ENCODE data around the gene VPS13D. TPM values are rescaled to one million over a fixed set of nuclear protein-coding genes. Genes with fewer than 3 reads are reported as not detected.

Gene VPS13D
- total RNA-seq, 1 donor from 2014 or later: 33.6 TPM

DNA sequence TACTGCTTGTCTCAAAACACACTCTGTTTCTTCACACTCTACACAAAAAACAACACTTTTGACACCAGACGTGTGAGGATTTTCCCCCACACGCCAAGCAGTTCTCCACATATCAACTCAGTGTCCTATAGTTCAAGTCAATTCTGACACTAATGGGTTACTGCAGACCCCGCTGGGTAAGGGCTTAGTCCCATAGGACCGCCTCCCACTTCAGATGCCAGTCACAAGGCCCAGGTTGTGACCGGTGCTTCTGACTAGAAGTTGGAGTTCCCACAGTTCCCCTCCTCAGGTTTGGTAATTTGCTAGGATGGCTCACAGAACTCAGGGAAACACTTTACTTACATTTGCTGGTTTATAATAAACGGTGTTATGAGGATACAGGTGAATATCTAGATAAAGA is 19.9 kb downstream of the VPS13D start:
- H3K9me3 Mint-ChIP-seq: no peaks in the 10 kb centered on the region
- H3K27ac Mint-ChIP-seq: no peak overlapping the region
- H3K36me3 Mint-ChIP-seq (ENCODE audit: low read depth): peaks cover 32% of the 10 kb centered on the region
- no peaks in the 10 kb centered on the region for H3K4me1 Mint-ChIP-seq (ENCODE audit: low read depth)
- no peak overlapping the region for H3K4me3 Mint-ChIP-seq
- no peaks in the 10 kb centered on the region for H3K27me3 Mint-ChIP-seq (ENCODE audit: insufficient read depth)
- intact Hi-C loops (cut with micrococcal nuclease): no loop called here
- DNase-seq (ENCODE audit: low spot score): no peak

- Mint-ChIP-seq H3K9me3 (no peaks in the 10 kb centered on the region), H3K4me3 (no peak overlapping the region), H3K27me3 (ENCODE audit: insufficient read depth) (no peaks in the 10 kb centered on the region), H3K27ac (no peak overlapping the region), H3K4me1 (ENCODE audit: low read depth) (no peaks in the 10 kb centered on the region), H3K36me3 (ENCODE audit: low read depth) (peaks cover 27% of the 10 kb centered on the region)
- DNase-seq (ENCODE audit: low spot score): no peak
- intact Hi-C loops (cut with micrococcal nuclease): no loop called here
These were observed 21.6 kb downstream of the VPS13D start for GRCh38 chr1:12251442-12251841.

DNA sequence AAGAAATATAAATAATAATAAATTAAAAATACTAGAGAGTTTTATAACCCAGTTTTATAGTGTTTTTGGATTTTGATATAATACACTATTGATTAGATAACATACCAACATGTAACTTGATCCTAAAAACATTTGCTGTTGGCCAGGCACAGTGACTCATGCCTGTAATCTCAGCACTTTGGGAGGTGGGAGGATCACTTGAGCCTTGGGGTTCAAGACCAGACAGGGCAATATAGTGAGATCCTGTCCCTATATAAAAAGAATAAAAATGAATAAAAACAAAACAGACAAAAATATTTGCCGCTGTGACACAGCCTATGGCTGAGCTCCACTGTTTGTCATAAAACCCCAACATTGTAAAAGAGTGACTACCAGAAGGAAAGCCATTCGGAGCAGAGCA is 26.1 kb downstream of the VPS13D start:
- Mint-ChIP-seq H3K4me3 (no peak overlapping the region), H3K4me1 (ENCODE audit: low read depth) (no peaks in the 10 kb centered on the region), H3K27me3 (ENCODE audit: insufficient read depth) (no peaks in the 10 kb centered on the region), H3K9me3 (no peaks in the 10 kb centered on the region), H3K27ac (no peak overlapping the region), H3K36me3 (ENCODE audit: low read depth) (peaks cover 24% of the 10 kb centered on the region)
- intact Hi-C loops (cut with micrococcal nuclease): no loop called here
- DNase-seq (ENCODE audit: low spot score): no peak

DNA sequence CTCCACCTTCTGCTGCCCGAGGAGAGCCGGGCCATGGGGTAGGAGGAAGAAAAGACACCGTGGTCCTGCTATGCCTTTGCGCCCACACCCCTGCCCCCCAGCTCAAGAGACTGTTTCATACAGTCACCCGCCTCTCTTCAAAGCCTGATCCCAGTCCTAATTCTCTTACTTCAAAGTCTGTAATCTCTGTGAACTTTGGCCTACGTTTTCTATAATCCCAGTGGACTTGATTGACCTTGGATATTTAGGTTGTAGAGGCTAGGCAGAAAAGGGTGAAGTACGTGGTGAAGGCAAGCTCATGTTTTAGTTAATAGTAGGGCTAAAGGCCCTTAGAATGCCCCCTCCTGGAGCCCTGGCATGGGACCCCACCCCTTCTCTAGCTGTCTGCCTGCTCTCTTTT is 28.4 kb downstream of the VPS13D start:
- Mint-ChIP-seq H3K36me3 (ENCODE audit: low read depth) (peaks cover 33% of the 10 kb centered on the region), H3K27ac (no peak overlapping the region), H3K9me3 (no peaks in the 10 kb centered on the region)

GRCh38 chr1:12269351-12269750 is 39.5 kb downstream of the VPS13D start:
- intact Hi-C loops (cut with micrococcal nuclease): no loop called here
- Mint-ChIP-seq H3K4me1 (ENCODE audit: low read depth) (peaks cover 13% of the 10 kb centered on the region), H3K4me3 (no peak overlapping the region), H3K27me3 (ENCODE audit: insufficient read depth) (no peaks in the 10 kb centered on the region), H3K36me3 (ENCODE audit: low read depth) (peaks cover 47% of the 10 kb centered on the region), H3K27ac (no peak overlapping the region), H3K9me3 (no peaks in the 10 kb centered on the region)
- DNase-seq (ENCODE audit: low spot score): no peak

More for the DNA sequence above, 28.4 kb downstream of the VPS13D start:
- H3K27me3 Mint-ChIP-seq (ENCODE audit: insufficient read depth): no peaks in the 10 kb centered on the region
- H3K4me3 Mint-ChIP-seq: no peak overlapping the region
- no peak for DNase-seq (ENCODE audit: low spot score)
- intact Hi-C loops (cut with micrococcal nuclease): no loop called here
- H3K4me1 Mint-ChIP-seq (ENCODE audit: low read depth): no peaks in the 10 kb centered on the region

GRCh38 chr1:12271033-12271432 is 41.2 kb downstream of the VPS13D start:
- no peak for DNase-seq (ENCODE audit: low spot score)
- no peaks in the 10 kb centered on the region for H3K27me3 Mint-ChIP-seq (ENCODE audit: insufficient read depth)
- no peaks in the 10 kb centered on the region for H3K9me3 Mint-ChIP-seq
- peaks cover 44% of the 10 kb centered on the region for H3K36me3 Mint-ChIP-seq (ENCODE audit: low read depth)
- intact Hi-C loops (cut with micrococcal nuclease): no loop called here
- H3K27ac Mint-ChIP-seq: no peak overlapping the region
- peaks cover 4% of the 10 kb centered on the region for H3K4me1 Mint-ChIP-seq (ENCODE audit: low read depth)
- no peak overlapping the region for H3K4me3 Mint-ChIP-seq

- no peaks in the 10 kb centered on the region for H3K4me1 Mint-ChIP-seq (ENCODE audit: low read depth)
- no peaks in the 10 kb centered on the region for H3K27me3 Mint-ChIP-seq (ENCODE audit: insufficient read depth)
- H3K9me3 Mint-ChIP-seq: no peaks in the 10 kb centered on the region
- H3K27ac Mint-ChIP-seq: no peak overlapping the region
- H3K4me3 Mint-ChIP-seq: no peak overlapping the region
- peaks cover 54% of the 10 kb centered on the region for H3K36me3 Mint-ChIP-seq (ENCODE audit: low read depth)
- DNase-seq (ENCODE audit: low spot score): no peak
- intact Hi-C loops (cut with micrococcal nuclease): loop anchor here (1.0 kb wide), 2 partner anchors 348 to 387 kb away; no protein-coding TSS in a partner anchor
These were observed 42.9 kb downstream of the VPS13D start for GRCh38 chr1:12272770-12273169.

DNA sequence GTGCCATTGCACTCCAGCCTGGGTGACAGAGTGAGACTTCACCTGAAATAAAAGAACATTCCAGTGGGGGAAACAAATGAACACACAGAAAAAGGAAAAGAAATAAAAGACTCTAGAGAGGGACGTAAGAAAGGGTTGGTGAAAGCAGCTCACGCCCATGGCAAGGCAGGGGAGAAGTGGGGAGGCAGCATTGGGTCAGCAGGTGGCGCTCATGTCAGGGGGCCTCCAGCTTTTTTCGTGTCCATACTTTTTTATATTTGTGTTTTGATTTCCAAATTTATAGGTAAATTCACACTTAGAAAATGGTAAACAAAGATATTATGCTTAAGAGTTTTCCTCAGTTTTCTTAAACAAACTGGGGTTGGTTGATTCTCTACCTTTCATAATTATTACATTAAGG is 45.5 kb downstream of the VPS13D start:
- intact Hi-C loops (cut with micrococcal nuclease): no loop called here

DNA sequence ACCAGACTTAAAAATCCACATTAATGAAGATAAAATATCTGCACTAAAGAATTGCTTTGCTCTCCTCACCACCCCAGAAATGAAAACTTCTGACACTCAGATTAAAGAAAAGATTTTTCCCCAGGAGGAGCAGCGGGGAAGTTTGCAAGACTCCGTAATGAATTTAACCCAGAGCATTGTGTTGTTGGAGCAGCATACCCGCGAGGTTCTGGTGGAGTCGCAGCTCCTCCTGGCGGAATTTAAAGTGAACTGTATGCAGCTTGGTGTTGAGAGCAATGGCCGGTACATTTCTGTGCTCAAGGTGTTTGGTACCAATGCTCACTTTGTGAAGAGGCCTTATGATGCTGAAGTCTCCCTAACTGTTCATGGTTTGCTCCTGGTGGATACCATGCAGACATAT is 46.4 kb downstream of the VPS13D start:
- H3K36me3 Mint-ChIP-seq (ENCODE audit: low read depth): peaks cover 56% of the 10 kb centered on the region
- H3K27ac Mint-ChIP-seq: no peak overlapping the region
- intact Hi-C loops (cut with micrococcal nuclease): no loop called here

More for the DNA sequence above, 45.5 kb downstream of the VPS13D start:
- Mint-ChIP-seq H3K4me3 (no peak overlapping the region), H3K27me3 (ENCODE audit: insufficient read depth) (no peaks in the 10 kb centered on the region), H3K27ac (no peak overlapping the region), H3K36me3 (ENCODE audit: low read depth) (peaks cover 61% of the 10 kb centered on the region), H3K9me3 (no peaks in the 10 kb centered on the region), H3K4me1 (ENCODE audit: low read depth) (no peaks in the 10 kb centered on the region)
- DNase-seq (ENCODE audit: low spot score): no peak

GRCh38 chr1:12279003-12279402 is 49.2 kb downstream of the VPS13D start:
- intact Hi-C loops (cut with micrococcal nuclease): no loop called here
- Mint-ChIP-seq H3K27me3 (ENCODE audit: insufficient read depth) (no peaks in the 10 kb centered on the region), H3K9me3 (no peaks in the 10 kb centered on the region), H3K36me3 (ENCODE audit: low read depth) (peaks cover 50% of the 10 kb centered on the region), H3K27ac (no peak overlapping the region), H3K4me1 (ENCODE audit: low read depth) (no peaks in the 10 kb centered on the region), H3K4me3 (no peak overlapping the region)
- DNase-seq (ENCODE audit: low spot score): no peak

More for the DNA sequence above, 46.4 kb downstream of the VPS13D start:
- H3K4me3 Mint-ChIP-seq: no peak overlapping the region
- H3K27me3 Mint-ChIP-seq (ENCODE audit: insufficient read depth): no peaks in the 10 kb centered on the region
- no peaks in the 10 kb centered on the region for H3K9me3 Mint-ChIP-seq
- DNase-seq (ENCODE audit: low spot score): no peak
- no peaks in the 10 kb centered on the region for H3K4me1 Mint-ChIP-seq (ENCODE audit: low read depth)

GRCh38 chr1:12279728-12280464 is 50.1 kb downstream of the VPS13D start:
- intact Hi-C loops (cut with micrococcal nuclease): no loop called here
- H3K36me3 Mint-ChIP-seq (ENCODE audit: low read depth): peaks cover 50% of the 10 kb centered on the region
- no peak for DNase-seq (ENCODE audit: low spot score)
- H3K27ac Mint-ChIP-seq: no peak overlapping the region
- no peak overlapping the region for H3K4me3 Mint-ChIP-seq
- no peaks in the 10 kb centered on the region for H3K9me3 Mint-ChIP-seq
- H3K4me1 Mint-ChIP-seq (ENCODE audit: low read depth): no peaks in the 10 kb centered on the region
- H3K27me3 Mint-ChIP-seq (ENCODE audit: insufficient read depth): no peaks in the 10 kb centered on the region

DNA sequence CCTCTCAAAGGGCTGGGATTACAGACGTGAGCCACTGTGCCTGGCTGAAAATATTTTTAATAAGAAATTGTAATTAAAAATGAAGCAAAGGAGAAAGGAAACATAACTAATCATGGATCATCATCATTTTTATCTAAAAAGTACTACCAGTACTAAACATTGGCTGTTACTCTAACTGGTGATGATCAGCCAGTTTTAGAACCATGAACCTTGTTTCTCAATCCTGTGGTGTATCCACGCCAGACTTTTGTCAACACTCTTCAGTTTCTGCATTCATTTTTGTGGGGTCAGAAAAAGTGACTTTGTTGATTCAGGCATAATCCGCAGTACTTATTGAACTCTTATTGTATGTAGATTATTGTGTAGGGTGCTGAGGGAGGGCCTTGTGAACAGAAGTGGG is 52.3 kb downstream of the VPS13D start:
- Mint-ChIP-seq H3K36me3 (ENCODE audit: low read depth) (peaks cover 36% of the 10 kb centered on the region), H3K4me3 (no peak overlapping the region), H3K4me1 (ENCODE audit: low read depth) (peaks cover 2% of the 10 kb centered on the region), H3K9me3 (no peaks in the 10 kb centered on the region), H3K27ac (no peak overlapping the region), H3K27me3 (ENCODE audit: insufficient read depth) (no peaks in the 10 kb centered on the region)
- no peak for DNase-seq (ENCODE audit: low spot score)
- intact Hi-C loops (cut with micrococcal nuclease): no loop called here

GRCh38 chr1:12284486-12284885 is 54.7 kb downstream of the VPS13D start:
- intact Hi-C loops (cut with micrococcal nuclease): no loop called here
- peaks cover 6% of the 10 kb centered on the region for H3K4me1 Mint-ChIP-seq (ENCODE audit: low read depth)
- H3K27ac Mint-ChIP-seq: no peak overlapping the region
- no peak for DNase-seq (ENCODE audit: low spot score)
- no peak overlapping the region for H3K4me3 Mint-ChIP-seq
- peaks cover 32% of the 10 kb centered on the region for H3K36me3 Mint-ChIP-seq (ENCODE audit: low read depth)
- H3K27me3 Mint-ChIP-seq (ENCODE audit: insufficient read depth): no peaks in the 10 kb centered on the region
- no peaks in the 10 kb centered on the region for H3K9me3 Mint-ChIP-seq

Measured in activated T-helper 1 cell treated with anti-CD3 and anti-CD28 coated beads, Interleukin-12 subunit alpha, Interleukin-12 subunit beta, Interleukin-2, Interleukin-4 antibody, amounts not matched to agents 30 ng/mL and 10 ng/mL and 1 ng/mL, durations not matched to agents 14 hours and 24 hours and 36 hours (primary cell).